ENCODE results near the gene SCG2.

SCG2 gene

GRCh38 chr2:223599640-223600380, 2.4 kb downstream of the SCG2 start:
- TF ChIP-seq GATA3 (IDR thresholded peaks at IDR 0.05; ENCODE audit: low read depth, low read length) (no peak), GATA2 (IDR thresholded peaks at IDR 0.05; ENCODE audit: low read depth, low read length) (no peak)

GRCh38 chr2:223598994-223599639, 3.0 kb downstream of the SCG2 start:
- no peak for TF ChIP-seq GATA2 (IDR thresholded peaks at IDR 0.05; ENCODE audit: low read depth, low read length)
- no peak for TF ChIP-seq GATA3 (IDR thresholded peaks at IDR 0.05; ENCODE audit: low read depth, low read length)

- TF ChIP-seq GATA2 (IDR thresholded peaks at IDR 0.05; ENCODE audit: low read depth, low read length) = no peak
- TF ChIP-seq GATA3 (IDR thresholded peaks at IDR 0.05; ENCODE audit: low read depth, low read length) = no peak
Observed at GRCh38 chr2:223597076-223597475, 5.1 kb downstream of the SCG2 start.

GRCh38 chr2:223596208-223596607, 6.0 kb downstream of the SCG2 start:
- TF ChIP-seq GATA3 (IDR thresholded peaks at IDR 0.05; ENCODE audit: low read depth, low read length) = no peak
- TF ChIP-seq GATA2 (IDR thresholded peaks at IDR 0.05; ENCODE audit: low read depth, low read length) = no peak

GRCh38 chr2:223594831-223595230, 7.3 kb downstream of the SCG2 start:
- TF ChIP-seq GATA2 (IDR thresholded peaks at IDR 0.05; ENCODE audit: low read depth, low read length) (no peak), GATA3 (IDR thresholded peaks at IDR 0.05; ENCODE audit: low read depth, low read length) (no peak)

- TF ChIP-seq GATA3 (IDR thresholded peaks at IDR 0.05; ENCODE audit: low read depth, low read length) = no peak
- no peak for TF ChIP-seq GATA2 (IDR thresholded peaks at IDR 0.05; ENCODE audit: low read depth, low read length)
Observed at GRCh38 chr2:223594259-223594658, 7.9 kb downstream of the SCG2 start.

- no peak for TF ChIP-seq GATA2 (IDR thresholded peaks at IDR 0.05; ENCODE audit: low read depth, low read length)
Observed at GRCh38 chr2:223591596-223591995, 10.6 kb downstream of the SCG2 start.

GRCh38 chr2:223590964-223591363, 11.2 kb downstream of the SCG2 start:
- TF ChIP-seq GATA3 (IDR thresholded peaks at IDR 0.05; ENCODE audit: low read depth, low read length) (no peak), GATA2 (IDR thresholded peaks at IDR 0.05; ENCODE audit: low read depth, low read length) (no peak)

- TF ChIP-seq GATA3 (IDR thresholded peaks at IDR 0.05; ENCODE audit: low read depth, low read length) (no peak), GATA2 (IDR thresholded peaks at IDR 0.05; ENCODE audit: low read depth, low read length) (no peak)
Observed at GRCh38 chr2:223589901-223590300, 12.3 kb downstream of the SCG2 start.

- TF ChIP-seq GATA3 (IDR thresholded peaks at IDR 0.05; ENCODE audit: low read depth, low read length) = no peak
- TF ChIP-seq GATA2 (IDR thresholded peaks at IDR 0.05; ENCODE audit: low read depth, low read length) = no peak
Observed at GRCh38 chr2:223588251-223588650, 13.9 kb downstream of the SCG2 start.

GRCh38 chr2:223587301-223587700, 14.9 kb downstream of the SCG2 start:
- TF ChIP-seq GATA3 (IDR thresholded peaks at IDR 0.05; ENCODE audit: low read depth, low read length) (no peak), GATA2 (IDR thresholded peaks at IDR 0.05; ENCODE audit: low read depth, low read length) (no peak)

- no peak for TF ChIP-seq GATA3 (IDR thresholded peaks at IDR 0.05; ENCODE audit: low read depth, low read length)
- no peak for TF ChIP-seq GATA2 (IDR thresholded peaks at IDR 0.05; ENCODE audit: low read depth, low read length)
Observed at GRCh38 chr2:223586261-223586660, 15.9 kb downstream of the SCG2 start.

GRCh38 chr2:223585666-223586065, 16.5 kb downstream of the SCG2 start:
- TF ChIP-seq GATA3 (IDR thresholded peaks at IDR 0.05; ENCODE audit: low read depth, low read length) (no peak), GATA2 (IDR thresholded peaks at IDR 0.05; ENCODE audit: low read depth, low read length) (no peak)

GRCh38 chr2:223582001-223582400, 20.2 kb downstream of the SCG2 start:
- TF ChIP-seq GATA3 (IDR thresholded peaks at IDR 0.05; ENCODE audit: low read depth, low read length) (no peak), GATA2 (IDR thresholded peaks at IDR 0.05; ENCODE audit: low read depth, low read length) (no peak)

GRCh38 chr2:223580951-223581350, 21.2 kb downstream of the SCG2 start:
- TF ChIP-seq GATA3 (IDR thresholded peaks at IDR 0.05; ENCODE audit: low read depth, low read length) (no peak), GATA2 (IDR thresholded peaks at IDR 0.05; ENCODE audit: low read depth, low read length) (no peak)

All from SH-SY5Y (cell line).